Measurements from ENCODE around the gene ESYT2. TPM values are rescaled to one million over a fixed set of nuclear protein-coding genes. Genes with fewer than 3 reads are reported as not detected.

The ESYT2 gene
- total RNA-seq, 1 donor from 2014 or later = 60.9 TPM

- FAIRE-seq (no peak), DNase-seq (ENCODE audit: low read depth) (no peak)
- no peak overlapping the region for H3K4me3 ChIP-seq (ENCODE audit: insufficient read depth, low read depth, low read length)
- no peaks in the 10 kb centered on the region for H3K36me3 Mint-ChIP-seq (ENCODE audit: low read depth, unreplicated experiment)
- H3K4me3 Mint-ChIP-seq (ENCODE audit: unreplicated experiment) = no peak overlapping the region
- H3K9ac ChIP-seq (ENCODE audit: low read length) = no peak overlapping the region
- no peak overlapping the region for H3K27ac ChIP-seq (ENCODE audit: low read depth, low read length)
- no peak overlapping the region for H3K27ac Mint-ChIP-seq (ENCODE audit: unreplicated experiment)
- H3K9me3 Mint-ChIP-seq (ENCODE audit: unreplicated experiment) = peaks cover 4% of the 10 kb centered on the region
- no peaks in the 10 kb centered on the region for H3K4me1 ChIP-seq (ENCODE audit: insufficient read depth, low read length)
- no peaks in the 10 kb centered on the region for H3K36me3 ChIP-seq (ENCODE audit: insufficient read depth, low read length)
- no peak for TF ChIP-seq CTCF (IDR thresholded peaks at IDR 0.05; ENCODE audit: insufficient read depth, low read depth, low read length)
- no peak for TF ChIP-seq EZH2 (IDR thresholded peaks at IDR 0.05; ENCODE audit: insufficient read depth, low read length)
- H4K20me1 ChIP-seq (ENCODE audit: insufficient read depth, low read length) = no peaks in the 10 kb centered on the region
- H3K4me1 Mint-ChIP-seq (ENCODE audit: low read depth, unreplicated experiment) = no peaks in the 10 kb centered on the region
- H2AFZ ChIP-seq (ENCODE audit: low read depth, low read length) = no peak overlapping the region
- H3K27me3 Mint-ChIP-seq (ENCODE audit: low read depth, unreplicated experiment) = no peaks in the 10 kb centered on the region
- H3K79me2 ChIP-seq (ENCODE audit: insufficient read depth, low read length) = no peaks in the 10 kb centered on the region
- H3K4me2 ChIP-seq (ENCODE audit: low read length) = no peak overlapping the region
- no peaks in the 10 kb centered on the region for H3K9me3 ChIP-seq (ENCODE audit: insufficient read depth, low read depth, low read length)
- H3K27me3 ChIP-seq (ENCODE audit: insufficient read depth, low read length) = no peaks in the 10 kb centered on the region
These were observed 20.6 kb upstream of the ESYT2 start for GRCh38 chr7:158849768-158850544.

- peaks cover 8% of the 10 kb centered on the region for H3K9me3 Mint-ChIP-seq (ENCODE audit: unreplicated experiment)
- H3K9ac ChIP-seq (ENCODE audit: low read length) = no peak overlapping the region
- no peak overlapping the region for H3K4me2 ChIP-seq (ENCODE audit: low read length)
- H3K36me3 Mint-ChIP-seq (ENCODE audit: low read depth, unreplicated experiment) = no peaks in the 10 kb centered on the region
- no peaks in the 10 kb centered on the region for H3K9me3 ChIP-seq (ENCODE audit: insufficient read depth, low read depth, low read length)
- H4K20me1 ChIP-seq (ENCODE audit: insufficient read depth, low read length) = no peaks in the 10 kb centered on the region
- H3K4me3 Mint-ChIP-seq (ENCODE audit: unreplicated experiment) = no peak overlapping the region
- H3K4me1 ChIP-seq (ENCODE audit: insufficient read depth, low read length) = no peaks in the 10 kb centered on the region
- H3K27me3 ChIP-seq (ENCODE audit: insufficient read depth, low read length) = no peaks in the 10 kb centered on the region
- no peaks in the 10 kb centered on the region for H3K27me3 Mint-ChIP-seq (ENCODE audit: low read depth, unreplicated experiment)
- TF ChIP-seq CTCF (IDR thresholded peaks at IDR 0.05; ENCODE audit: insufficient read depth, low read depth, low read length) (no peak), EZH2 (IDR thresholded peaks at IDR 0.05; ENCODE audit: insufficient read depth, low read length) (no peak)
- no peak overlapping the region for H3K27ac ChIP-seq (ENCODE audit: low read depth, low read length)
- no peaks in the 10 kb centered on the region for H3K4me1 Mint-ChIP-seq (ENCODE audit: low read depth, unreplicated experiment)
- H3K27ac Mint-ChIP-seq (ENCODE audit: unreplicated experiment) = no peak overlapping the region
- no peak overlapping the region for H3K4me3 ChIP-seq (ENCODE audit: insufficient read depth, low read depth, low read length)
- no peaks in the 10 kb centered on the region for H3K36me3 ChIP-seq (ENCODE audit: insufficient read depth, low read length)
- H2AFZ ChIP-seq (ENCODE audit: low read depth, low read length) = no peak overlapping the region
- FAIRE-seq = no peak
- DNase-seq (ENCODE audit: low read depth) = no peak
- H3K79me2 ChIP-seq (ENCODE audit: insufficient read depth, low read length) = no peaks in the 10 kb centered on the region
These were observed 20.1 kb upstream of the ESYT2 start for GRCh38 chr7:158849442-158849767.

GRCh38 chr7:158847451-158847866 is 18.1 kb upstream of the ESYT2 start:
- no peak overlapping the region for H3K4me3 ChIP-seq (ENCODE audit: insufficient read depth, low read depth, low read length)

More at GRCh38 chr7:158847451-158847866, 18.1 kb upstream of the ESYT2 start:
- H3K27me3 ChIP-seq (ENCODE audit: insufficient read depth, low read length) = peaks cover 3% of the 10 kb centered on the region
- H4K20me1 ChIP-seq (ENCODE audit: insufficient read depth, low read length) = no peaks in the 10 kb centered on the region
- H3K27me3 Mint-ChIP-seq (ENCODE audit: low read depth, unreplicated experiment) = peaks cover 3% of the 10 kb centered on the region
- H2AFZ ChIP-seq (ENCODE audit: low read depth, low read length) = no peak overlapping the region
- H3K9ac ChIP-seq (ENCODE audit: low read length) = no peak overlapping the region
- H3K27ac Mint-ChIP-seq (ENCODE audit: unreplicated experiment) = no peak overlapping the region
- no peaks in the 10 kb centered on the region for H3K4me1 Mint-ChIP-seq (ENCODE audit: low read depth, unreplicated experiment)
- H3K79me2 ChIP-seq (ENCODE audit: insufficient read depth, low read length) = no peaks in the 10 kb centered on the region
- H3K9me3 Mint-ChIP-seq (ENCODE audit: unreplicated experiment) = peaks cover 8% of the 10 kb centered on the region
- H3K27ac ChIP-seq (ENCODE audit: low read depth, low read length) = no peak overlapping the region
- no peak overlapping the region for H3K4me3 Mint-ChIP-seq (ENCODE audit: unreplicated experiment)
- FAIRE-seq = no peak
- H3K4me1 ChIP-seq (ENCODE audit: insufficient read depth, low read length) = no peaks in the 10 kb centered on the region
- no peak for DNase-seq (ENCODE audit: low read depth)
- TF ChIP-seq EZH2 (IDR thresholded peaks at IDR 0.05; ENCODE audit: insufficient read depth, low read length) (no peak), CTCF (IDR thresholded peaks at IDR 0.05; ENCODE audit: insufficient read depth, low read depth, low read length) (no peak)
- no peak overlapping the region for H3K4me2 ChIP-seq (ENCODE audit: low read length)
- H3K36me3 ChIP-seq (ENCODE audit: insufficient read depth, low read length) = no peaks in the 10 kb centered on the region
- no peaks in the 10 kb centered on the region for H3K9me3 ChIP-seq (ENCODE audit: insufficient read depth, low read depth, low read length)
- H3K36me3 Mint-ChIP-seq (ENCODE audit: low read depth, unreplicated experiment) = no peaks in the 10 kb centered on the region

Data from astrocyte (in vitro differentiated cells and primary cell).